HFF-Myc (cell line): ENCODE measurements around the gene AGAP1.

Source experiments
- DNase-seq: peaks from one replicate; pipeline ENCODE4 v3.0.0-alpha.2; 2011; ENCODE audit warnings: low read depth; ENCODE audit errors: extremely low read depth
- H3K4me3 ChIP-seq: replicated peaks from 2 replicates; pipeline ENCODE4 v1.5.1; 2011; ENCODE audit warnings: low read depth, mild to moderate bottlenecking, control low read depth, low read length
- TF ChIP-seq, protein P1 (sequence below): IDR thresholded peaks from 2 replicates; pipeline ENCODE4 v1.5.1; 2012; ENCODE audit warnings: mild to moderate bottlenecking, low read depth, low read length, control low read depth; ENCODE audit errors: missing control alignments

The AGAP1 gene

DNA sequence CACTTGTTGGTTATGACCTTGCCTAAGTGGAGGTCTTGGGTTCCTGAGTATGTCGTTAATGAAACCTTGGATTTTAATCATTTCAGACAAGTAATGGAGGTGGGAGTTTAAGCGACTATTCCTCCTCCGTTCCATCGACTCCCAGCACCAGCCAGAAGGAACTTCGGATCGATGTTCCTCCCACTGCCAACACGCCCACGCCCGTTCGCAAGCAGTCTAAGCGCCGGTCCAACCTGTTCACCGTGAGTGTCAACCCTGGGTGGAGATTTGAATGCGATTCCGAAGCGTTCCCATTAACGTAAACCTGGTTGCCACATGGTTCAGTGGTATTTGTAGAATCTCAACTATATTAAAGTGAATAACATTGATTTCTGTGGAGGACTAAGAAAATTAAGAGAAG is 305.4 kb downstream of the AGAP1 start:
- no peak overlapping the region for H3K4me3 ChIP-seq
- TF ChIP-seq, protein P1, sequence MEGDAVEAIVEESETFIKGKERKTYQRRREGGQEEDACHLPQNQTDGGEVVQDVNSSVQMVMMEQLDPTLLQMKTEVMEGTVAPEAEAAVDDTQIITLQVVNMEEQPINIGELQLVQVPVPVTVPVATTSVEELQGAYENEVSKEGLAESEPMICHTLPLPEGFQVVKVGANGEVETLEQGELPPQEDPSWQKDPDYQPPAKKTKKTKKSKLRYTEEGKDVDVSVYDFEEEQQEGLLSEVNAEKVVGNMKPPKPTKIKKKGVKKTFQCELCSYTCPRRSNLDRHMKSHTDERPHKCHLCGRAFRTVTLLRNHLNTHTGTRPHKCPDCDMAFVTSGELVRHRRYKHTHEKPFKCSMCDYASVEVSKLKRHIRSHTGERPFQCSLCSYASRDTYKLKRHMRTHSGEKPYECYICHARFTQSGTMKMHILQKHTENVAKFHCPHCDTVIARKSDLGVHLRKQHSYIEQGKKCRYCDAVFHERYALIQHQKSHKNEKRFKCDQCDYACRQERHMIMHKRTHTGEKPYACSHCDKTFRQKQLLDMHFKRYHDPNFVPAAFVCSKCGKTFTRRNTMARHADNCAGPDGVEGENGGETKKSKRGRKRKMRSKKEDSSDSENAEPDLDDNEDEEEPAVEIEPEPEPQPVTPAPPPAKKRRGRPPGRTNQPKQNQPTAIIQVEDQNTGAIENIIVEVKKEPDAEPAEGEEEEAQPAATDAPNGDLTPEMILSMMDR = no peak
- DNase-seq = no peak

DNA sequence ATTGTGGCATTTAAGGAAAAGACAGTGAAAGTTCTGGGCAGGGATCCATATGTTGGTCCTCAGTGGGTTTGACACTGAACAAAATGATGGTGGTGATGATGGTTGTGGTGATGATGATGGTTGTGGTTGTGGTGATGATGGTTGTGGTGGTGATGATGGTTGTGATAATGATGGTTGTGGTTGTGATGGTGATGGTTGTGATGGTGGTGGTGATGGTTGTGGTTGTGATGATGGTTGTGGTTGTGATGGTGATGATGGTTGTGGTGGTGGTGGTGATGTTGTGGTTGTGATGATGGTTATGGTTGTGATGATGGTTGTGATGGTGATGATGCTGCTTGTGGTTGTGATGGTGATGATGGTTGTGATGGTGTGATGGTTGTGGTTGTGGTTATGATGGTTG is 308.7 kb downstream of the AGAP1 start:
- no peak for DNase-seq
- no peak overlapping the region for H3K4me3 ChIP-seq
- TF ChIP-seq, protein P1 = no peak

DNA sequence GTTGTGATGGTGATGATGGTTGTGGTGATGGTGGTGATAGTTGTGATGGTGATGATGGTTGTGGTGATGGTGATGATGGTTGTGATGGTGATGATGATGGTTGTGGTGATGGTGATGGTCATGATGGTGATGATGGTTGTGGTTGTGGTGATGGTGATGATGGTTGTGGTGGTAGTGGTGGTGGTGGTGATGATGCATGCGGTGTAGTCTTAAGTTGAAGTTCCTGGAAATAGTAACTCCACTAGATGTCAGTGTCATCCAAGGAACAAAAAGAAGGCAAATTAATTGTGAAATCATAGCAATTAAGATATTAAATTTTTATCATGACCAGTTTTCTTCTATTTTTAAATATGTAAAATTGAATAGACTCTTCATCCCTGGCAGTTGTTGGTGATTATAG is 309.2 kb downstream of the AGAP1 start:
- H3K4me3 ChIP-seq = no peak overlapping the region
- DNase-seq = no peak
- TF ChIP-seq, protein P1 = no peak

DNA sequence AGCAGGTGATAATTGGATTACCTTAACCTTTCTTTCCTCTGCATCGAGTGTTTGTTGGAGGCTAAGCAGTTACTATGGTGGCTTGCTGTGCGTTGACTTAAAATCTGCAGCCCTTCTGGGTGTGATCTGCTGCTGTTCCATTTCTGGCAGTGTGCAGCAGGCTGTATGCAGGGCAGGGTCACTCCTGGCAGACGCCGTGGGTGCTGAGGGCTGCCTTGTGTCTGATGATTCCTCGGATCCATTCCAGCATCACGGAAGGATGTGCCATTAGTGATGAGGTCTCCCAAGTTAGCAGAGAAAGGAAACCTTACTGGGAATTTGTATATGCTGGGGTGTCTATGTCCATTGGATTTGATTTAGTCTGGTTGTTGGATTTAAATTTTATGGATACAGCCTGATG is 310.8 kb downstream of the AGAP1 start:
- TF ChIP-seq, protein P1 = no peak
- DNase-seq = no peak
- H3K4me3 ChIP-seq = no peak overlapping the region

DNA sequence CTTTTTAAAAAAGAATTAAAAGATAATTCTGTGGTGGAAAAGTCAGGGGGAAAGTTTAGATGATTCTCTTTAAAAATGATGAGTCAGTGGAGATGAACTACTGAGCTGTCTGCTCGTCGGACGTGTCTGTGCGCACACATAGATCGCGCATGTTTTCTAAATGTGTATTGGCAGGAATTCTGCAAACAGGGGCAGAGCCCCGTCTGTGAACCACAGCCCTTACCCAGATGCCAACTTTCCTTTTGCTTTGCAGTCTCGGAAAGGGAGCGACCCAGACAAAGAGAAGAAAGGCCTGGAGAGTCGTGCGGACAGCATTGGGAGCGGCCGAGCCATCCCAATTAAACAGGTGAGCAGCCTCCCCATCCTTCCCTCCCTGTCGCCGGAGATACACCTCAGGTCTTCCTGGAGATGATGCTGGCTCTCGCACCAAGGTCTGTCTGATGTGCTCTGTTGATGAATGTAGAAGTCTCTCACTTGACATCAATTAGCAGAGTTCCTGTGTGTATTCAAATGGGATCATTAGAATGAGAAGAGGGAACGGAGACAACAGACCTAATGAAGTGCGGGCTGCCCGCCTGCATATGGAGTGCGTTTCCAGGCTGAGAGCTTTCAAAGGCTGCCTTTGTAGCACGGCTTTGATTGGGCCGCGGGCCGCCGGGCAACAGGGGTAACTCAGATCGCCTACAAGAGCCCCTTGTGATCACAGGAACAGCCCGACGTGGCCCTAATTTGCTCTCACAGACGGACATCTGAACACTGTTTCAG is 313.3 kb downstream of the AGAP1 start:
- no peak overlapping the region for H3K4me3 ChIP-seq
- TF ChIP-seq, protein P1 = no peak
- DNase-seq = no peak

DNA sequence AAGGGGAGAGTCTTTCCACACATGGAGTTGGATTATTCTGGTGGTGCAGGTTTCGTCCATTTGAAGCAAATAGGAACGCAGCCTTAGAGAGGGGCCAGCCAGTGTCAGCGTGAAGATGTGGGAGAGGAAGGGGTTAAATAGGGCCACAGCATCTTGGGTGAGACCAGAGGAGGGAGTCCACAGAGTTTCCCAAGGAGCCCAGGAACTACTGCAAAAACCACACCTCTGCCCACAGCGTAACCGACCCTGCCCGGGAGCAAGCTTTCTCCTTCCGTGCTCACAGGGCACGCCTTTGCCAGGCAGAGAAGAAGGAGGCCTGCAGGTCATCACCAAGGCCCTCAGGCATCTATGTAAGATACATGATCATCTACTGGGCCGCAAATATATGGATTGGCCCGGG is 314.5 kb downstream of the AGAP1 start:
- TF ChIP-seq, protein P1 = no peak
- DNase-seq = no peak
- no peak overlapping the region for H3K4me3 ChIP-seq

DNA sequence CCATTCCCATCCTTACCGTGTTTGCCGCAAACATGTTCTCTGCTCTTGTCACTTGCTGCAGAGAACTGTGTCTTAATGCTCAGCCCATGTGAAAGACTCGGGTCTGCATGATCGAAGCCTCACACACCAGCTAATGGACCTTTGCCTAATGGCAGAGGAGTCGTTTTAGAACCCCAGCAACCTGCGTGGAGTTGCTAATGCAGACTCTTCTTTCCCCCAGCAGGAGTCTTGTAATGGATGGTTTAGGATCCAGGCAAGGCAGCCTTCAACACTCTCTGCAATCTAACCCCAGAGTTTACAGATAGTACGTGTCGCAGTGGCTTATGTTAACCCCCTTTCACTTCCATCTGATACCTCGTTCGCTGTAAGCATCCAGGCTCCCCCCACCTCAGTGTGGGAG is 316.4 kb downstream of the AGAP1 start:
- TF ChIP-seq, protein P1 = no peak
- no peak overlapping the region for H3K4me3 ChIP-seq
- DNase-seq = no peak
